Lower leg skin (tissue), 3 donors: ENCODE data around the gene FITM2.

ENCODE experiments used
- POLR2A ChIP-seq, 2 donors: fragments of 450-650 bp; IDR thresholded peaks; one replicate each; pipeline ENCODE4 v1.6.1; 2016 to 2017; ENCODE audit warnings: antibody characterized with exemption in 2 of 2, mild to moderate bottlenecking in 1 of 2, moderate library complexity in 1 of 2
- TF ChIP-seq, protein P1 (sequence below), 3 donors: fragments of 450-650 bp; IDR thresholded peaks; one replicate each; pipeline ENCODE4 v1.5.1; 2016; ENCODE audit warnings: antibody characterized with exemption in 3 of 3, mild to moderate bottlenecking in 3 of 3, moderate library complexity in 2 of 3

GRCh38 chr20:44326391-44327159, 15.6 kb upstream of the FITM2 start:
- TF ChIP-seq, protein P1, sequence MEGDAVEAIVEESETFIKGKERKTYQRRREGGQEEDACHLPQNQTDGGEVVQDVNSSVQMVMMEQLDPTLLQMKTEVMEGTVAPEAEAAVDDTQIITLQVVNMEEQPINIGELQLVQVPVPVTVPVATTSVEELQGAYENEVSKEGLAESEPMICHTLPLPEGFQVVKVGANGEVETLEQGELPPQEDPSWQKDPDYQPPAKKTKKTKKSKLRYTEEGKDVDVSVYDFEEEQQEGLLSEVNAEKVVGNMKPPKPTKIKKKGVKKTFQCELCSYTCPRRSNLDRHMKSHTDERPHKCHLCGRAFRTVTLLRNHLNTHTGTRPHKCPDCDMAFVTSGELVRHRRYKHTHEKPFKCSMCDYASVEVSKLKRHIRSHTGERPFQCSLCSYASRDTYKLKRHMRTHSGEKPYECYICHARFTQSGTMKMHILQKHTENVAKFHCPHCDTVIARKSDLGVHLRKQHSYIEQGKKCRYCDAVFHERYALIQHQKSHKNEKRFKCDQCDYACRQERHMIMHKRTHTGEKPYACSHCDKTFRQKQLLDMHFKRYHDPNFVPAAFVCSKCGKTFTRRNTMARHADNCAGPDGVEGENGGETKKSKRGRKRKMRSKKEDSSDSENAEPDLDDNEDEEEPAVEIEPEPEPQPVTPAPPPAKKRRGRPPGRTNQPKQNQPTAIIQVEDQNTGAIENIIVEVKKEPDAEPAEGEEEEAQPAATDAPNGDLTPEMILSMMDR (IDR thresholded peaks at IDR 0.05): no peak
- TF ChIP-seq POLR2A (IDR thresholded peaks at IDR 0.05): no peak
